Keratinocyte (primary cell): ENCODE results near the gene RGS13. TPM values are rescaled to one million over a fixed set of nuclear protein-coding genes. Genes with fewer than 3 reads are reported as not detected.

ENCODE experiments used
- DNase-seq: peaks from one replicate; pipeline ENCODE4 v3.0.0-alpha.2; 2011; ENCODE audit warnings: low read depth, missing footprints, low spot score
- FAIRE-seq: peaks from 2 replicates; lab custom pipeline; 2011; peaks lifted over from hg19 to GRCh38; lab: Jason Lieb, UNC
- H2AFZ ChIP-seq: 2 replicates; pipeline ENCODE4 v1.6.0; 2012; ENCODE audit warnings: low read length, control low read depth, inconsistent platforms; ENCODE audit not compliant: control insufficient read depth
- H3K27ac ChIP-seq: 2 replicates; pipeline ENCODE4 v1.5.1; 2011; ENCODE audit warnings: low read length; ENCODE audit not compliant: control insufficient read depth, insufficient read depth
- H3K27me3 ChIP-seq: 3 replicates; pipeline ENCODE4 v1.6.0; 2011; ENCODE audit warnings: low read length; ENCODE audit not compliant: control insufficient read depth, insufficient read depth; ENCODE audit errors: extremely low read depth
- H3K36me3 ChIP-seq, 2 experiments: 2 replicates in 1 of 2; 3 replicates in 1 of 2; pipeline ENCODE4 v1.5.1; 2011; ENCODE audit warnings: low read length in 2 of 2, mild to moderate bottlenecking in 1 of 2; ENCODE audit not compliant: control insufficient read depth in 2 of 2, insufficient read depth in 2 of 2; ENCODE audit errors: extremely low read depth in 1 of 2
- H3K4me1 ChIP-seq: 3 replicates; pipeline ENCODE4 v1.5.1; 2011; ENCODE audit warnings: low read length; ENCODE audit not compliant: control insufficient read depth, insufficient read depth; ENCODE audit errors: extremely low read depth
- H3K4me2 ChIP-seq: 3 replicates; pipeline ENCODE4 v1.6.0; 2011; ENCODE audit warnings: low read depth, low read length; ENCODE audit not compliant: control insufficient read depth, insufficient read depth; ENCODE audit errors: extremely low read depth
- H3K4me3 ChIP-seq, 3 experiments: fragments of 200-600 bp in 1 of 3; sonication (generic) in 1 of 3; 2 replicates in 2 of 3; 3 replicates in 1 of 3; pipeline ENCODE4 v1.5.1; 2011 to 2016; ENCODE audit warnings: low read length in 3 of 3, mild to moderate bottlenecking in 3 of 3, control low read depth in 2 of 3, inconsistent platforms in 1 of 3, low read depth in 1 of 3, mixed read lengths in 1 of 3, mixed run types in 1 of 3, moderate library complexity in 1 of 3; ENCODE audit not compliant: control insufficient read depth in 2 of 3, insufficient read depth in 2 of 3; ENCODE audit errors: extremely low read depth in 1 of 3
- H3K79me2 ChIP-seq: 2 replicates; pipeline ENCODE4 v1.6.0; 2012; ENCODE audit warnings: low read length; ENCODE audit not compliant: control insufficient read depth, insufficient read depth
- H3K9ac ChIP-seq: 3 replicates; pipeline ENCODE4 v1.6.0; 2011; ENCODE audit warnings: low read length; ENCODE audit not compliant: control insufficient read depth, insufficient read depth; ENCODE audit errors: extremely low read depth
- H3K9me1 ChIP-seq: 3 replicates; pipeline ENCODE4 v1.6.0; 2011; ENCODE audit warnings: low read length; ENCODE audit not compliant: control insufficient read depth, insufficient read depth; ENCODE audit errors: extremely low read depth
- H3K9me3 ChIP-seq: 2 replicates; pipeline ENCODE4 v1.5.1; 2012; ENCODE audit warnings: low read depth, low read length; ENCODE audit not compliant: control insufficient read depth
- H4K20me1 ChIP-seq: 3 replicates; pipeline ENCODE4 v1.6.0; 2011; ENCODE audit warnings: low read length; ENCODE audit not compliant: control insufficient read depth, insufficient read depth; ENCODE audit errors: extremely low read depth
- CTCF ChIP-seq, 3 experiments: IDR thresholded peaks in 1 of 3; conservative IDR thresholded peaks in 1 of 3; optimal IDR thresholded peaks in 1 of 3; 2 replicates in 2 of 3; 3 replicates in 1 of 3; pipeline versions ENCODE3 to v1.5.1; 2011; ENCODE audit warnings: low read length in 3 of 3, mild to moderate bottlenecking in 3 of 3, moderate library complexity in 2 of 3, control low read depth in 1 of 3, inconsistent platforms in 1 of 3; ENCODE audit not compliant: insufficient read depth in 2 of 3; ENCODE audit errors: extremely low read depth in 1 of 3
- EZH2 ChIP-seq: IDR thresholded peaks from one replicate; pipeline ENCODE4 v1.6.1; 2012; ENCODE audit warnings: inconsistent platforms, mild to moderate bottlenecking, low read length, moderate library complexity
- dilution Hi-C: fragments of 300-500 bp; cut with MboI; formaldehyde crosslinking; loops from one replicate; pipeline ENCODE4 v1.7.0; 2020; ENCODE audit warnings: low sequenced_read_pairs; ENCODE audit not compliant: extremely low pct_ligation_motif_present
- polyA plus RNA-seq, 5 experiments: library from polyadenylated mRNA; depleted of rRNA in 3 of 5; stranded (reverse) in 3 of 5; stranded (forward) in 1 of 5; unstranded in 1 of 5; fragments of >200 nt; gene quantifications; 1 replicate in 1 of 5; 2 replicates in 3 of 5; 3 replicates in 1 of 5; pipeline versions ENCODE4 v1.2.1 to v1.2.3, GENCODE V29; 2011 to 2012; ENCODE audit warnings: missing spikeins in 2 of 5, low read depth in 1 of 5, low replicate concordance in 1 of 5

Gene RGS13
- polyA plus RNA-seq, 1 donor (not counting 4 experiments of a cell fraction or from before 2014, with no cell fraction given) = not detected

- dilution Hi-C loops = no loop called here
- Histone ChIP-seq H2AFZ (no peak overlapping the region), H3K27me3 (no peaks in the 10 kb centered on the region), H3K79me2 (no peaks in the 10 kb centered on the region), H3K36me3 (no peaks in the 10 kb centered on the region), H3K27ac (no peak overlapping the region), H4K20me1 (no peaks in the 10 kb centered on the region), H3K4me3 (no peak overlapping the region), H3K9me1 (no peaks in the 10 kb centered on the region), H3K4me1 (no peaks in the 10 kb centered on the region), H3K9ac (no peak overlapping the region), H3K9me3 (no peaks in the 10 kb centered on the region), H3K4me2 (no peak overlapping the region)
- FAIRE-seq (no peak), DNase-seq (no peak)
- TF ChIP-seq CTCF (optimal IDR thresholded peaks at IDR 0.05 in 1 of 3, IDR thresholded peaks at IDR 0.05 in 1 of 3, conservative IDR thresholded peaks at IDR 0.05 in 1 of 3; ENCODE audit: extremely low read depth in 1 of 3, insufficient read depth in 2 of 3, low read length in 3 of 3) (no peak), EZH2 (no peak)
Observed at GRCh38 chr1:192592517-192592916, 43.4 kb upstream of the RGS13 start.

- Histone ChIP-seq H3K4me1 (no peaks in the 10 kb centered on the region), H3K9me3 (no peaks in the 10 kb centered on the region), H3K27me3 (no peaks in the 10 kb centered on the region), H4K20me1 (no peaks in the 10 kb centered on the region), H3K79me2 (no peaks in the 10 kb centered on the region), H2AFZ (no peak overlapping the region), H3K4me3 (no peak overlapping the region), H3K27ac (no peak overlapping the region), H3K9ac (no peak overlapping the region), H3K4me2 (no peak overlapping the region), H3K9me1 (no peaks in the 10 kb centered on the region), H3K36me3 (no peaks in the 10 kb centered on the region)
- dilution Hi-C loops = no loop called here
- DNase-seq (no peak), FAIRE-seq (no peak)
- TF ChIP-seq CTCF (optimal IDR thresholded peaks at IDR 0.05 in 1 of 3, IDR thresholded peaks at IDR 0.05 in 1 of 3, conservative IDR thresholded peaks at IDR 0.05 in 1 of 3; ENCODE audit: extremely low read depth in 1 of 3, insufficient read depth in 2 of 3, low read length in 3 of 3) (no peak), EZH2 (no peak)
Observed at GRCh38 chr1:192592981-192593708, 42.8 kb upstream of the RGS13 start.
